ENCODE measurements around the gene CTNNA3.

Gene CTNNA3

DNA sequence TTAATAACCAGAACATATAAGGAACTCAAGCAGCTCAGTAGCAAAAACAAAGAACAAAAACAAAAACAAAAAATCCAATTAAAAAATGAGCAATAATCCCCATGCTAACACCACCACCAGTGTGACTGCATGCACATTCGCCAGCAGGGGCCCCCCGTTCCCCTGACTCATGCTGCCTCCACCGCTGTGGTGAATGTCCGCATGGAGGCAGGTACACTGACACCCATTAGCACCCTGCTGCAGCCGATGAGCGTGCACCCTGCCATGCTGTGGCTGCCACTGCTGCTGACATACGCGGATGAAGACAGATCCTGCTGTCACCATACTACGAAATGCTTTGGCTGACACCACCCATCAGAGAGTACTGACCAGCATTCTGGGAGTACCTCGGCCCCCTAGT, 1091.8 kb downstream of the CTNNA3 start:
- H3K4me3 ChIP-seq (ENCODE audit: low read length): no peak overlapping the region
- TF ChIP-seq, protein P1, sequence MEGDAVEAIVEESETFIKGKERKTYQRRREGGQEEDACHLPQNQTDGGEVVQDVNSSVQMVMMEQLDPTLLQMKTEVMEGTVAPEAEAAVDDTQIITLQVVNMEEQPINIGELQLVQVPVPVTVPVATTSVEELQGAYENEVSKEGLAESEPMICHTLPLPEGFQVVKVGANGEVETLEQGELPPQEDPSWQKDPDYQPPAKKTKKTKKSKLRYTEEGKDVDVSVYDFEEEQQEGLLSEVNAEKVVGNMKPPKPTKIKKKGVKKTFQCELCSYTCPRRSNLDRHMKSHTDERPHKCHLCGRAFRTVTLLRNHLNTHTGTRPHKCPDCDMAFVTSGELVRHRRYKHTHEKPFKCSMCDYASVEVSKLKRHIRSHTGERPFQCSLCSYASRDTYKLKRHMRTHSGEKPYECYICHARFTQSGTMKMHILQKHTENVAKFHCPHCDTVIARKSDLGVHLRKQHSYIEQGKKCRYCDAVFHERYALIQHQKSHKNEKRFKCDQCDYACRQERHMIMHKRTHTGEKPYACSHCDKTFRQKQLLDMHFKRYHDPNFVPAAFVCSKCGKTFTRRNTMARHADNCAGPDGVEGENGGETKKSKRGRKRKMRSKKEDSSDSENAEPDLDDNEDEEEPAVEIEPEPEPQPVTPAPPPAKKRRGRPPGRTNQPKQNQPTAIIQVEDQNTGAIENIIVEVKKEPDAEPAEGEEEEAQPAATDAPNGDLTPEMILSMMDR (IDR thresholded peaks at IDR 0.05; ENCODE audit: insufficient read depth, low read depth, low read length, missing control alignments): no peak
- no peak for DNase-seq (ENCODE audit: low read depth)

DNA sequence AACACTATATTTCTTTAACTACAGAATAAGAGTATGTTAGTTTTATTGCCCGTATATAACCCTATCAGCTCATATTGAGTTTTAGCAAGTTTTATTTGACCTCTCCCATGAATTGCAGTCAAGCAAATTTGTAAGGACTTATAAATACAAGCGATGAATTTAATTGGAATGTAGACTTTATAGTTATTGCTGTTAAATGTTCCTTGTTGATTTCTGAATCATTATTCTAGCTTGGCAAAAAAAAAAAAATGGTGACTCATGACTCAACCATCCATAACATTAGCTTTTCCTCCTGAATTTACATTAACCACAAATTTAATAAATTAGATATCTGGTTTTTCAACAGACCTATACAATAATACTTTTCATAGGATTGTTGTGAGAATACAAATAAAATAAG, 1104.1 kb downstream of the CTNNA3 start:
- H3K4me3 ChIP-seq (ENCODE audit: low read length): no peak overlapping the region
- TF ChIP-seq, protein P1 (IDR thresholded peaks at IDR 0.05; ENCODE audit: insufficient read depth, low read depth, low read length, missing control alignments): no peak
- peak; percentile 24 for DNase-seq (ENCODE audit: low read depth)

DNA sequence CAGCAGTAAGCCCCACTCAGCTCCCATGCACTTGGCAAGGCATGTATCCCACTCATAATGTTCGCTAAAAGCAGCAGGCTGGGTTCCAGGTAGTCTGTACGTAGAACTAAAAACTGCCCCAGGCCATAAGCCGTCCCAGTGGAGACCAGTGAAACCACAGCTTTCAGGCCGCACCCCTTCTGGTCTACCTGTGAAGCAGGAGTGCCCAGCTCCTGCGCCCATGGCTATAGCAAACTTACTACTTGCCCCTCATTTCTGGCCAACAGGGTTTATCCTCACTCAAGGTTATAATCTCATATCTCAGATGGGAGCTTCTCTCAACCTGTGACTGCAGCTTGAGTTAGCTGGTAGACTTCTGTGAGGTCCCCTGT, 1108.3 kb downstream of the CTNNA3 start:
- DNase-seq (ENCODE audit: low read depth): no peak
- no peak overlapping the region for H3K4me3 ChIP-seq (ENCODE audit: low read length)
- TF ChIP-seq, protein P1 (IDR thresholded peaks at IDR 0.05; ENCODE audit: insufficient read depth, low read depth, low read length, missing control alignments): no peak

DNA sequence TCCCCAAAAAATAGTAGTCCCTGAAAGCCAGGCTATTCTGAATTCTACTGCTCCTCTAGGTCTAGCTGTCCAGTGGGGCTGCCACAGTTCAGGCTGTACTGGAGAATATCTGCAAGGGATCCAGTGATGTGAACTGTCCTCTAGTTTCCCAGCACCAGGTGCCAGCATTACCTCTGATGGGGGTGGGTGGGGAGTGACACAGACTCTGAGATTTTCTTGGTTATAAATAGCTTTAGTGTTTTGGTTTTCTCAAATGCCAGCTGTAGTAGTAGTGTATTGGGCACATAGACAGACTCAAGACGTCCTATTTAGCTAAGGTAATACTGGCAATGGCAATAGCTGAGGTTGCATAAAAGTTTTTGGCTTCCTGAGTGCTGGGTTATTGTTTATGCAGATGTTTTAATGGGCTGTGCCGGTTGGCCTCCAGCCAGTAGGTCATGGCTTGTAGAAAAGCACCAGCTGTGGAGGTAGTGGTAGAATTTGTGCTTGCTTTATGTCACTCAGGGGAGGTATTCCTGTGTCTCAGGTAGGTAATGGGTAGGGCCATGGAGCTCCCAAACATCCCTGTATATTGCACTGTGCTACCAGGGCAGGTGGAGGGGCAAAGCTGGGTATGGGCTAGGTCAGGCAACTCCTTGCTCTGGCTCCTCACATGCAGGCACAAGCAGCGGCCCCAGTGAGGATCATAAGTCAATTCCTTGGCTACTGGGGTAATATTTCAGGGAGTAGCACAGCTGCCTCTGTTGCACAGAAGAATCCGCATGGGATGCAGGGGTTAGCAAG, 1108.9 kb downstream of the CTNNA3 start:
- no peak overlapping the region for H3K4me3 ChIP-seq (ENCODE audit: low read length)
- DNase-seq (ENCODE audit: low read depth): no peak
- TF ChIP-seq, protein P1 (IDR thresholded peaks at IDR 0.05; ENCODE audit: insufficient read depth, low read depth, low read length, missing control alignments): no peak

DNA sequence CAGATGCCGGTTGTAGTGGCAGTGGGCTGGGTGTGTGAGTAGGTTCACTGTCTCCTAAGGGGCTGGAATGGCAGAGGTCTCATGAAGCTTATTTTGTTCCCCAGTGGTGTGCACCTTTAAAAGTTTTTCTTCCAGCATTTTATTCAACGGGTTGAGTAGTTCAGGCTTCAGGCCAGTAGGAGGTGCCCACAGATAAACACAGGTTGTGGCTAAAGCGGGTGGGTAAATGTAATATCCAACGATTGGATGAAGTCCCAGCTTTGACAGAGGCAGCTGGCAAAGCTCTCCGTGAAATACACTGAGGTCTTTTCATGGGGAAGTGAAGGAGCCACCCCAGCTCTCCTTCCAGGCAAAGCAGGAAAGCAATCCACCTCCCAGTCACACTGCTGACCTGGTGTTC, 1109.9 kb downstream of the CTNNA3 start:
- DNase-seq (ENCODE audit: low read depth): no peak
- no peak overlapping the region for H3K4me3 ChIP-seq (ENCODE audit: low read length)
- TF ChIP-seq, protein P1 (IDR thresholded peaks at IDR 0.05; ENCODE audit: insufficient read depth, low read depth, low read length, missing control alignments): peak; percentile 9

DNA sequence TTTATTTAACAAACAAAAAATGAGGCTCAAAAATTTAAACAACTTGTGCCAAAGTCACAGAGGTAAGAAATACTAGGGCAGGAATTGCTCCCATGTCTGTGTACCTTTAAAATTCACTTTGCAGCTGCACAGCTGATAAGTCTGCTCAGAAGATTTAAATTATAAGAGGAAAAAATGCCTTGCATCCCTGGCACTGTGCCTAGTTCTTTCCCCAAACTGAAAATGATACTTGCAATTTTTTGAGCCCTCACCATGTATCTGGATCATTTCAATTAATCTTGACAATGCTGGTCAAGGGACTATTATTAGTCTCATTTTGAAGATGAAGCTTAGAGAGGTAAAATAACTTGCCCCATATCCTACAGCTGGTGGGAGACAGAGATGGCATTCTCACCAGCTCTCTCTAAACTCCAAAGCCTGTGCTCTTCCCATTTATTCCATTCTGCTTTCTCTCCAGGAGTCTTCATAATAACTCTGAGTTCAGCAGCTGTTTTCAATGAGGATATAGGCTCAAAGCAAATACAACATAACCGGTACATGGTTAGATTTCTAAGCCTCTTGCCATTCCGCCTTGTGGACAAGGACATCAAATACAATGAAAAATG, 1120.6 kb downstream of the CTNNA3 start:
- no peak overlapping the region for H3K4me3 ChIP-seq (ENCODE audit: low read length)
- DNase-seq (ENCODE audit: low read depth): no peak
- TF ChIP-seq, protein P1 (IDR thresholded peaks at IDR 0.05; ENCODE audit: insufficient read depth, low read depth, low read length, missing control alignments): no peak

Measured in epithelial cell of esophagus (primary cell).